Measurements from ENCODE around the gene HSD17B8.

The HSD17B8 gene

GRCh38 chr6:33204415-33205190, at the start of gene HSD17B8:
HSD17B8 (plus strand) TSS chr6:33204655; CDS start chr6:33204669, 14 bp downstream.
- DNase-seq, result peak; percentile 96

GRCh38 chr6:33156561-33156960, 47.9 kb upstream of the HSD17B8 start:
- no peak for DNase-seq

GRCh38 chr6:33156964-33157363, 47.5 kb upstream of the HSD17B8 start:
- DNase-seq, result no peak

GRCh38 chr6:33160096-33160495, 44.4 kb upstream of the HSD17B8 start:
- DNase-seq, result no peak

- no peak for DNase-seq
These were observed 43.6 kb upstream of the HSD17B8 start for GRCh38 chr6:33160728-33161344.

GRCh38 chr6:33161354-33162331, 42.8 kb upstream of the HSD17B8 start:
- peak; percentile 95 for DNase-seq

- DNase-seq, result no peak
These were observed 40.9 kb upstream of the HSD17B8 start for GRCh38 chr6:33163540-33163939.

GRCh38 chr6:33164176-33164575, 40.3 kb upstream of the HSD17B8 start:
- no peak for DNase-seq

- no peak for DNase-seq
These were observed 39.6 kb upstream of the HSD17B8 start for GRCh38 chr6:33164665-33165373.

GRCh38 chr6:33165581-33166258, 38.7 kb upstream of the HSD17B8 start:
- no peak for DNase-seq

- DNase-seq, result no peak
These were observed 38.1 kb upstream of the HSD17B8 start for GRCh38 chr6:33166363-33166762.

GRCh38 chr6:33166811-33167210, 37.6 kb upstream of the HSD17B8 start:
- DNase-seq, result no peak

GRCh38 chr6:33167374-33168283, 36.8 kb upstream of the HSD17B8 start:
- no peak for DNase-seq

- DNase-seq, result no peak
These were observed 36.2 kb upstream of the HSD17B8 start for GRCh38 chr6:33168284-33168601.

GRCh38 chr6:33168639-33169038, 35.8 kb upstream of the HSD17B8 start:
- DNase-seq, result no peak

- DNase-seq, result no peak
These were observed 34.9 kb upstream of the HSD17B8 start for GRCh38 chr6:33169291-33170175.

- DNase-seq, result no peak
These were observed 34.1 kb upstream of the HSD17B8 start for GRCh38 chr6:33170176-33171015.

GRCh38 chr6:33171016-33171879, 33.2 kb upstream of the HSD17B8 start:
- DNase-seq, result no peak
